GM06990 (cell line): ENCODE data around the gene SVOPL.

Experiments
- DNase-seq: peaks from one replicate; pipeline ENCODE4 v3.0.0-alpha.2; 2011; ENCODE audit not compliant: insufficient read length; ENCODE audit errors: extremely low read depth
- H3K27me3 ChIP-seq: replicated peaks from 2 replicates; pipeline ENCODE4 v1.6.0; 2011; ENCODE audit warnings: low read length; ENCODE audit not compliant: control insufficient read depth, insufficient read depth
- H3K36me3 ChIP-seq: 2 replicates; pipeline ENCODE4 v1.5.1; 2011; ENCODE audit warnings: low read length; ENCODE audit not compliant: control insufficient read depth, insufficient read depth
- H3K4me3 ChIP-seq: replicated peaks from 2 replicates; pipeline ENCODE4 v1.5.1; 2011; ENCODE audit warnings: low read depth, mild to moderate bottlenecking, control low read depth, low read length
- TF ChIP-seq, protein P1 (sequence below): IDR thresholded peaks from 2 replicates; pipeline ENCODE4 v1.5.1; 2011; ENCODE audit warnings: low read length, control low read depth, mild to moderate bottlenecking, inconsistent platforms; ENCODE audit not compliant: insufficient read depth, poor library complexity, severe bottlenecking

Gene SVOPL

GRCh38 chr7:138579136-138579535, 122.0 kb downstream of the SVOPL start:
- DNase-seq: no peak
- H3K27me3 ChIP-seq: no peaks in the 10 kb centered on the region

GRCh38 chr7:138575897-138576428, 125.2 kb downstream of the SVOPL start:
- Histone ChIP-seq H3K27me3 (no peaks in the 10 kb centered on the region), H3K4me3 (no peak overlapping the region), H3K36me3 (no peaks in the 10 kb centered on the region; the same call in none of the 2 replicates)
- TF ChIP-seq, protein P1, sequence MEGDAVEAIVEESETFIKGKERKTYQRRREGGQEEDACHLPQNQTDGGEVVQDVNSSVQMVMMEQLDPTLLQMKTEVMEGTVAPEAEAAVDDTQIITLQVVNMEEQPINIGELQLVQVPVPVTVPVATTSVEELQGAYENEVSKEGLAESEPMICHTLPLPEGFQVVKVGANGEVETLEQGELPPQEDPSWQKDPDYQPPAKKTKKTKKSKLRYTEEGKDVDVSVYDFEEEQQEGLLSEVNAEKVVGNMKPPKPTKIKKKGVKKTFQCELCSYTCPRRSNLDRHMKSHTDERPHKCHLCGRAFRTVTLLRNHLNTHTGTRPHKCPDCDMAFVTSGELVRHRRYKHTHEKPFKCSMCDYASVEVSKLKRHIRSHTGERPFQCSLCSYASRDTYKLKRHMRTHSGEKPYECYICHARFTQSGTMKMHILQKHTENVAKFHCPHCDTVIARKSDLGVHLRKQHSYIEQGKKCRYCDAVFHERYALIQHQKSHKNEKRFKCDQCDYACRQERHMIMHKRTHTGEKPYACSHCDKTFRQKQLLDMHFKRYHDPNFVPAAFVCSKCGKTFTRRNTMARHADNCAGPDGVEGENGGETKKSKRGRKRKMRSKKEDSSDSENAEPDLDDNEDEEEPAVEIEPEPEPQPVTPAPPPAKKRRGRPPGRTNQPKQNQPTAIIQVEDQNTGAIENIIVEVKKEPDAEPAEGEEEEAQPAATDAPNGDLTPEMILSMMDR: no peak
- no peak for DNase-seq

More at GRCh38 chr7:138579136-138579535, 122.0 kb downstream of the SVOPL start:
- TF ChIP-seq, protein P1: no peak
- no peaks in the 10 kb centered on the region for H3K36me3 ChIP-seq
- H3K4me3 ChIP-seq: no peak overlapping the region

- Histone ChIP-seq H3K36me3 (no peaks in the 10 kb centered on the region; the same call in none of the 2 replicates), H3K4me3 (no peak overlapping the region), H3K27me3 (no peaks in the 10 kb centered on the region)
- DNase-seq: no peak
- TF ChIP-seq, protein P1: no peak
Measured at GRCh38 chr7:138573741-138574140, 127.4 kb downstream of the SVOPL start.

DNA sequence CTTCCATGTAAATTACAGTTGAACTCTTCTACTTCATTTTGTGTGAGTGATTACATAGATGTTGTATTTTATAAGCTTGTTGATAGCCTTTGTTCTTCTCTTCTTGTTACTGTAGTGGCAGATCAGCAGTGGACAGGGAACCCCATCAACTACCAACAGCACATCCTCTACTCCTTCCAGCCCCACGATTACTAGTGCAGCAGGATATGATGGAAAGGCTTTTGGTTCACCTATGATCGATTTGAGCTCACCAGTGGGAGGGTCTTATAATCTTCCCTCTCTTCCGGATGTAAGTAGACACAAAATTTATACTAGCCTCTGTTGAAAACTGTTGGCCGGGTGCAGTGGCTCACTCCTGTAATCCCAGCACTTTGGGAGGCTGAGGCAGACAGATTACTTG, 130.4 kb downstream of the SVOPL start:
- H3K27me3 ChIP-seq: no peaks in the 10 kb centered on the region
- DNase-seq: no peak
- no peak overlapping the region for H3K4me3 ChIP-seq
- TF ChIP-seq, protein P1: no peak
- H3K36me3 ChIP-seq: no peaks in the 10 kb centered on the region; the same call in none of the 2 replicates

DNA sequence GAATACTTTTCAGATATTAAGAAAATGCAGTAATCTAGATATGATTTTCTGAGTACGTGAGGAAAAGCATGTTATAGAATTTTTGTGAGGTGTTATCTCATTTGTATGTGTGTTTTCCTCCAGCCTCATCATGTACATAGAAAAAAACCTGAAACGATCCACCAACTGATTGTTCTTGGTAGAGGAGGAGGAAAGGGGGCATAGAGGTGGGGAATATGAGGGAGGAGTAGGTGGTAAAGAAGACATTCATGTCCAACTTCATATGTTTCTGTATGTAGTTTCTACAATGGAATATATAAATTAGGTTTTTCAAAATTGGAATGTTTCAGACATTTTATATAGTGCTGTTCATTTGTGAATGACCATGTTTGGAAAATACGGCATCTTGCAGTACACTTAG, 131.7 kb downstream of the SVOPL start:
- no peak for DNase-seq
- TF ChIP-seq, protein P1: no peak
- no peak overlapping the region for H3K4me3 ChIP-seq
- H3K27me3 ChIP-seq: no peaks in the 10 kb centered on the region
- H3K36me3 ChIP-seq: peaks cover 2% of the 10 kb centered on the region

DNA sequence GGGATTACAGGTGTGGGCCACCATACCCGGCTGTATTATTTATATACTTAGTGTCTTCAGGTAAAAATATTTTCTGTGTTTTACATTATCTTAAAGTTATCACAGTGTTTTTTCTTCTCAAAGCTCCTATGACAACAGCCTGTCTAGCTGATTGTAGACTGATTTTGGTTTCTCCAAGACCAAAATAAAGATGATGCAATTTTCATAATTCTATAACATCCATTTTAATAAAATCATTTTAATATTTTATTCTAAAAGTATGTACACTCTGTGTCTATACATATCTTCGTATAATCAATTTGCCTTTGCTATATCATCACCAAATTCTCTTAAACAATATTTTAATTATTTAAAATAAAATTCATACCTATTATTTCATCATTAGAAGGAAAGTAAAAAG, 132.5 kb downstream of the SVOPL start:
- no peak overlapping the region for H3K4me3 ChIP-seq
- TF ChIP-seq, protein P1: no peak
- H3K27me3 ChIP-seq: no peaks in the 10 kb centered on the region
- H3K36me3 ChIP-seq: peaks cover 2% of the 10 kb centered on the region
- no peak for DNase-seq
